Measurements from ENCODE around the gene GRHL1. TPM values are rescaled to one million over a fixed set of nuclear protein-coding genes. Genes with fewer than 3 reads are reported as not detected.

Gene GRHL1
- total and polyA plus RNA-seq, 9 of the 15 experiments (the other 6 are each of a cell fraction or from before 2014, with no cell fraction given) = 1.7 to 6.1 (median 4.7) TPM

- no peak for TF ChIP-seq JUND (IDR thresholded peaks at IDR 0.05; ENCODE audit: borderline replicate concordance, low read depth, low read length)
- TF ChIP-seq JUND (tag; IDR thresholded peaks at IDR 0.05; ENCODE audit: borderline replicate concordance, low read depth, low read length) = peak; percentile 14; the same call in 1 of the 3 replicates
- peak; percentile 72 for TF ChIP-seq GABPA (tag; conservative IDR thresholded peaks at IDR 0.05; ENCODE audit: low read depth)
- TF ChIP-seq ZKSCAN3 (CRISPR knock-in tag; IDR thresholded peaks at IDR 0.05) = no peak
- TF ChIP-seq KDM5B (IDR thresholded peaks at IDR 0.05; ENCODE audit: insufficient replicate concordance, low read depth, low read length) = no peak
- TF ChIP-seq ELK1 (CRISPR knock-in tag; IDR thresholded peaks at IDR 0.05) = no peak
- no peak for TF ChIP-seq ATF6 (CRISPR knock-in tag; IDR thresholded peaks at IDR 0.05)
- no peak for TF ChIP-seq ZNF354B (CRISPR knock-in tag; IDR thresholded peaks at IDR 0.05)
- no peak for TF ChIP-seq ZNF518B (CRISPR knock-in tag; IDR thresholded peaks at IDR 0.05)
- no peak for TF ChIP-seq ZNF134 (CRISPR knock-in tag; conservative IDR thresholded peaks at IDR 0.05)
- no peak for TF ChIP-seq PHB2 (IDR thresholded peaks at IDR 0.05; ENCODE audit: low read depth)
- no peak for TF ChIP-seq ZC3H11A (IDR thresholded peaks at IDR 0.05; ENCODE audit: low read depth, low read length)
- no peak for TF ChIP-seq PCBP2 (IDR thresholded peaks at IDR 0.05; ENCODE audit: low read depth, low read length, poor library complexity, severe bottlenecking)
- no peak for TF ChIP-seq POU5F1 (IDR thresholded peaks at IDR 0.05; ENCODE audit: borderline replicate concordance, low read depth, low read length, partially characterized antibody)
- no peak for TF ChIP-seq HNRNPK (IDR thresholded peaks at IDR 0.05; ENCODE audit: low read depth, low read length, poor library complexity, severe bottlenecking)
- no peak for TF ChIP-seq ZNF184 (CRISPR knock-in tag; IDR thresholded peaks at IDR 0.05)
- TF ChIP-seq BRD4 (IDR thresholded peaks at IDR 0.05) = no peak
- TF ChIP-seq MLX (CRISPR knock-in tag; conservative IDR thresholded peaks at IDR 0.05) = no peak
- no peak for TF ChIP-seq PURB (CRISPR knock-in tag; IDR thresholded peaks at IDR 0.05; ENCODE audit: low read depth)
- TF ChIP-seq HDAC6 (IDR thresholded peaks at IDR 0.05; ENCODE audit: low read depth, low read length) = no peak
Observed at GRCh38 chr2:10030311-10030736, 78.8 kb downstream of the GRHL1 start (continued).

Data from K562 (cell line).